Stimulated activated CD4-positive, alpha-beta T cell treated with anti-CD3 and anti-CD28 coated beads, Interleukin-15, amount 100 ng/mL, for 24 hours (primary cell): ENCODE results near the gene FSD1L.
"Not testable (repeated sequence)": the region's sequence is repeated elsewhere in the genome, so short reads cannot be mapped to it uniquely, and the experiment has no call there.

Experiments
- DNase-seq: peaks from one replicate; pipeline ENCODE4 v3.0.0-alpha.2; 2020

Gene FSD1L

DNA sequence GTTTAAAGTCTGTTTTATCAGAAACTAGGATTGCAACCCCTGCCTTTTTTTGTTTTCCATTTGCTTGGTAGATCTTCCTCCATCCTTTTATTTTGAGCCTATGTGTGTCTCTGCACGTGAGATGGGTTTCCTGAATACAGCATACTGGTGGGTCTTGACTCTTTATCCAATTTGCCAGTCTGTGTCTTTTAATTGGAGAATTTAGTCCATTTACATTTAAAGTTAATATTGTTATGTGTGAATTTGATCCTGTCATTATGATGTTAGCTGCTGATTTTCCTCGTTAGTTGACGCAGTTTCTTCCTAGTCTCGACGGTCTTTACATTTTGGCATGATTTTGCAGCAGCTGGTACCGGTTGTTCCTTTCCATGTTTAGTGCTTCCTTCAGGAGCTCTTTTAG is 132.1 kb downstream of the FSD1L start:
- not testable (repeated sequence) for DNase-seq

DNA sequence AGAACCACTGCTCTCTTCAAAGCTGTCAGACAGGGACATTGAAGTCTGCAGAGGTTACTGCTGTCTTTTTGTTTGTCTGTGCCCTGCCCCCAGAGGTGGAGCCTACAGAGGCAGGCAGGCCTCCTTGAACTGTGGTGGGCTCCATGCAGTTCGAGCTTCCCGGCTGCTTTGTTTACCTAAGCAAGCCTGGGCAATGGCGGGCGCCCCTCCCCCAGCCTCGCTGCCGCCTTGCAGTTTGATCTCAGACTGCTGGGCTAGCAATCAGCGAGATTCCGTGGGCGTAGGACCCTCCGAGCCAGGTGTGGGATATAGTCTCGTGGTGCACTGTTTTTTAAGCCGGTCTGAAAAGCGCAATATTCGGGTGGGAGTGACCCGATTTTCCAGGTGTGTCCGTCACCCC is 133.7 kb downstream of the FSD1L start:
- DNase-seq, result not testable (repeated sequence)

DNA sequence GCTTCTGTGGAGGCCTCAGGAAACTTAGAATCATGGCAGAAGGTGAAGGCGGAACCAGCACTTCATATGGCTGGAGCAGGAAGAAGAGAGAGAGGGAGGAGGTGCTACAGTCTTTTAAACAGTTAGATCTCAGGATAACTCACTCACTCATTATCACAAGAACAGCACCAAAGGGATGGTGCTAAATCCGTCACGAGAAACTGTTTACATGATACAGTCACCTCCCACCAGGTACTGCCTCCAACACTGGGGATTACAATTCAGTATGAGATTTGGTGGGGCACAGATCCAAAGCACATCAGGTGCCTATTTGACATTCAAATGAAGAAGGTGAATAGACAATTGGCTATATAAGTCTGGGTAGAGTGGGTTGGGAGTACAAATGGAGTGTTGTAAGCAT is 145.3 kb downstream of the FSD1L start:
- DNase-seq, result no peak
